ENCODE measurements around the gene SVIL.
"Not testable (repeated sequence)": the region's sequence is repeated elsewhere in the genome, so short reads cannot be mapped to it uniquely, and the experiment has no call there.

The SVIL gene

GRCh38 chr10:29536691-29537090, 98.1 kb downstream of the SVIL start:
- DNase-seq: not testable (repeated sequence)

DNA sequence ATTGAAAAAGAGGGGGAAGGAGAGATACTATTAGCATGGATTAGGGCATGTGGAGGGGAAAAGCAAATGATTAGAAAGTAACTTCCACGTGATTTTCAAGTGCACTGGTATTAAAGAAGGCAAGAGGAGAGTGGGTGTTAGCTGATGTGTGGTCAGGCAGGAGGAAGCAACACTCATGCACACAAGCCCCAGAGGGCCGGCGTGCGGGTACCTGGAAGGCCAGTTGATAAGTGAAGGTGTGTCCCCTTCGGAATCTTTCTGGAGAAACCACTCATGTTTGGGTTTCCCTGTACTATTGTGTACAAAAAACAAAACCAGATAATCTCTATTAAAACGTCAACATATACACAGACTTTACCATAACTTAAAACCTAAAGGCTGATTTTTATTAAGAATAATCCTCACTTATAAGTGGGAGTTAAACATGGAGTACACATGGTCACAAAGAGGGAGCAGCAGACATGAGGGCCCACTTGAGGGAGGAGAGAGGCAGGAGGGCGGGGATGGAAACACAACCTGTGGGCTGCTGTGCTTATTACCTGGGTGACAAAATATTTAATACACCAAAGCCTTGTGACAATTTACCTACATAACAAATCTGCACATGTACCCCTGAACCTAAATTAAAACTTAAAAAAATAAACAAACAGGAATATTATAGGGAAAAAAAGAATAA, 98.9 kb downstream of the SVIL start:
- DNase-seq: no peak

- DNase-seq: no peak
Observed at GRCh38 chr10:29535012-29535777, 99.6 kb downstream of the SVIL start.

- DNase-seq: no peak
Observed at GRCh38 chr10:29534590-29534989, 100.2 kb downstream of the SVIL start.

DNA sequence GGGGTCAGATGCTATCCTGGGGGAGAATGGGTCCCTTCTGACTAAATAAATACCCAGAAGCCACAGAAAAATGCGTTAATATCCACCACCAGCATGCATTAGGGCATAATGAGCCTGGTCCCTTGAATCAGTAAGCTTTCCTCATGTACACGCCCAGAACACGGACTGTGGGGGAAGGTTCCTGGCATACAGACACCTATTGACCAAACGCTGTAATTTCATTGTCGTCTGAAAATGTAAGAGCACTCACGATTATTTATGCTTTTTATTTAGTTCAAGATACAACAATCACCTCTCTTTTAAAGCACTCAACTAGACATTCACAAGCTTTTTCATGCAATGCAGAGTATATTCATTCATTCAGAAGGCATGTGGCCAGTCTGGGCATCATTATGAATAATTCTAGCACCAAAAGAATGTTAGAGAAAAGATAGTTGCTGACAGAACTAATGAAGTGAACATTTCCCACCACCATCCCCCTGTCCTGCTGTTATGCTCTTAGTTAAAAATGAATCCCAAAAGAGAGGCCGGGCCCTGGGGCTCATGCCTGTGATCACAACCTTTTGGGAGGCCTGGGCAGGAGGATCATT, 101.0 kb downstream of the SVIL start:
- DNase-seq: no peak

GRCh38 chr10:29533046-29533445, 101.7 kb downstream of the SVIL start:
- no peak for DNase-seq

- DNase-seq: no peak
Observed at GRCh38 chr10:29532256-29532878, 102.4 kb downstream of the SVIL start.

DNA sequence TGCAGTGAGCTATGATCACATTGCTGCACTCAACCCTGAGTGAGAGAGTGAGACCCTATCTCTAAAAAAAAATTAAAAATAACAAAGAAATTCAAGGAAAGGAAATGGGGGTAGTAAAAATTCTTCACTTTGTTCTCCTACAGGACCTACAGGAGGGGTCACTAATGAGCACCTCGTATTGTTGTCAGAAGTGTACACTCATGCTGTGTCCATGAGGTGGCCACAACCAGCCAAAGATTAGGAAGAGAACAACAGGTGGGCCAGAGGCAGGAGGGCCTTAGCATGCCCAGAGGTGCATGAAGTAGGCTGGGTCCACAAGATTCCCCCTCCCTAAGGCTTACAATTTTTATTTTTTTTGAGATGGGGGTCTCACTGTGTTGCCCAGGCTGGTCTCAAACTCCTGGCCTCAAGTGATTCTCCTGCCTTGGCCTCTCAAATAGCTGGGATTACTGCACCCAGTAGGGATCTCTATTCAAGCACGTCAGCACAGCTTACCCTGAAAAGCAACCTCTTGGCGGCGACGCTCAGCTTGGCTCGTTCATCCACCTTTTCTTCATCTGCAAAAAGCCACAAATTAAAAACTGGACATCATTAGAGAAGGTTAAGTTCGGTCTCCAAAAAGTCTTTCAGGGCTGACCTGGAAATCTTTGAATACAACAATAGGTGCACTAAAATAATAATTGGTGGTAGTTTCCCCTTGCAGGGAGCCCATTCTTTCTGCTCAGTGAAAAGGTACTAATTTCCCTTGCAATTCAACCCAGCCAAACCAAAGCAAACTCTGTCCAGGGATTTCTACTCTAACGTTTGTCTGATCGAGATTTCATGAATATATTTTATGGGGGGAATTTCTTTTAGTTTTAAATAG, 104.4 kb downstream of the SVIL start:
- no peak for DNase-seq

DNA sequence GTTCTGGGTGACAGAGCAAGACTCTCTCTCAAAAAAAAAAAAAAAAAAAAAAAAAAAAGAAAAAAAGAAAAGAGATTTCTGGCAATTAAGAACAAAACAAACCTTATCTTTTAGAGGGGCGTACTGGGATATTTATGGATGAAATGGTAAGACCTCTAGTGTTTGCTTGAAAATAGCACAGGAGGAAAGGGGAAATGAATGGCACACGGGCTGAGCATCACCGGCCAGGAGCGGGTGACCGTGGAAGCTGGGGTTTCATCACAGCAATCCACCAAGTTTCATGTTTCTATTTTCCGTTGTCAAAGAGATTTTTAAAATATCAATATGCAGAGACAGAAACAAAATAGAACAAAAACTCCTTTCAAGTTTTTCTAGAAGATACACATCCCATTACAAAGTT, 105.6 kb downstream of the SVIL start:
- DNase-seq: no peak

DNA sequence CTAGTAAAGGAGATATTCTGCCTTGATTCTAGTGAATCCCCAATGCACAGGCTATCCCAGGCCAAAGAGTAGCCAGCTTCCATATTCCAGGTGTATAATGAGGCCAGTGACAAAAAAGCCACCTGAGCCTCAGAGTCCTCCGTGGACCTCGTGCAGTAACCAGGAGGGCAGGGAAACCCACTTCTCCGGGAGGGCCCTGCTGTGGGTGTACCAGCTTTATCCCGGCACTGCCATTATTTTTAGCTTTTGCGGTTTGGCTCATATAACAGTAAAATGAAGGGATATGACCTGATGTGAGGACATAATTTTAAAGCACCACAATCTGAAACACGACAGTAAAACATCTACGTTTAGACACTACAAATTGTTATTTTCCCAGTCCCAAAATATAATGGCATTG, 109.0 kb downstream of the SVIL start:
- no peak for DNase-seq

GRCh38 chr10:29524720-29525119, 110.1 kb downstream of the SVIL start:
- no peak for DNase-seq

- DNase-seq: no peak
Observed at GRCh38 chr10:29524294-29524693, 110.5 kb downstream of the SVIL start.

DNA sequence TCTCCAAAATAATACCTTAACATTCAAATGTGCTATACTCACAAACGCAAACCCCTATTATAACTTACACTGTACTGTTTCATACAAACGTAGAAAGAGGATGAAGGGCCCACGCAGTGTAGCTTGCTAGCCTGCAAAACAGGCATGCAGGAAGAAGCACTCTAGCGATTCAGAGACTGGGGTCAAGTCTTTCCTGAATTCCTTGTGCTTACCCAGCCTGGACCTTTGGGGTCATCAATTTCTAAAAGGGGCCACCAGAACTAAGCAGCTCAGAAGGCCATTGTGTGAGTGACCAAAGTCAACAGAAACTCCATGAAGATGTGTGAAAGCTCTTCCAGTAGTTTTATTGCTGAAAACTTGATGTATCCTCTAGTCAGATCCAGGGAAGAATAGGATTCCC, 111.9 kb downstream of the SVIL start:
- no peak for DNase-seq

- no peak for DNase-seq
Observed at GRCh38 chr10:29522061-29522855, 112.5 kb downstream of the SVIL start.

- no peak for DNase-seq
Observed at GRCh38 chr10:29519659-29520058, 115.1 kb downstream of the SVIL start.

DNA sequence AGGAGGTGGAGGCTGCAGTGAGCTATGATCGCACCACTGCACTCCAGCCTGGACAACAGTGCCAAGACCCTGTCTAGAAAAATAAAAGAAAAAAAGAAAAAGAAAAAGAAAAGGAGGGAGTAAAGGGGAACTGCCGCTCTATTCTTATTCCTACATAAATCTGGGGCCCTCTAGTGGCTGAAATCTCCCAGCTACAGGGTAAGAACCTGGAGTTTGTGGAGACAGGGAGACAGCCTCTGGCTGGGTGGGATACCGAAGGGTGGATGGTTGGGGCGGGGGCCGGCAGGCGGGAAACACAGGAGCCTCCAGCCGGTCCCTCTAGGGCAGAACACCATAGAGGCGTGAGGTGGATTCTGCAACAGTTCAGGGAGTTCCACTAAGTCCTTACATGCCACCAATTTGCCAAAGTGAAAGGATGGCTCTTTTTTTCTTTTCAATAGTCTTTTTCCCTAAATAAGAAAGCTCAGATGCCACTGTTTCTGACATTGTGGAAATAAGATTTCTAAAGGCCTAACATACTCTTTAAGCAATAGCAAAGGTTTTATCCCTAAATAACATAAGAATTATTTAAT, 117.3 kb downstream of the SVIL start:
- no peak for DNase-seq

GRCh38 chr10:29516309-29516932, 118.3 kb downstream of the SVIL start:
- not testable (repeated sequence) for DNase-seq

DNA sequence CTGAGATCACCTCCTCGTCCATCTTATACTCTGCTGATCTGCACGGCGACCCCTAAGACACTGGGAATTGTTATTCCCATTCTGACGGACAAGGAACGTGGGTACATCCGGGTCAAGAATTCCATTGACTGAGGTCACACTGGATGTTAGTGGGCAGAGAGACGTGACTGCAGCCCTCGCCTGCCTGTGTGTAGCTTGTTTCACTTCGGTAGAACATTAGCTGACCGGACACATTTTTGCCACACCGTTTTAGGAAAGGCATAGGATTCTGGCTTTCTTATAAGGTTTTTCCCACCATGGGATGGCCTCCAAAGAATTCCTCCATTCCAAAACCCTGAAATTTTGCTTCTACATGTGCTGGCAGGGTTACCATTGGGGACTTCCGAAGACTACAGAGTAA, 118.9 kb downstream of the SVIL start:
- not testable (repeated sequence) for DNase-seq

DNA sequence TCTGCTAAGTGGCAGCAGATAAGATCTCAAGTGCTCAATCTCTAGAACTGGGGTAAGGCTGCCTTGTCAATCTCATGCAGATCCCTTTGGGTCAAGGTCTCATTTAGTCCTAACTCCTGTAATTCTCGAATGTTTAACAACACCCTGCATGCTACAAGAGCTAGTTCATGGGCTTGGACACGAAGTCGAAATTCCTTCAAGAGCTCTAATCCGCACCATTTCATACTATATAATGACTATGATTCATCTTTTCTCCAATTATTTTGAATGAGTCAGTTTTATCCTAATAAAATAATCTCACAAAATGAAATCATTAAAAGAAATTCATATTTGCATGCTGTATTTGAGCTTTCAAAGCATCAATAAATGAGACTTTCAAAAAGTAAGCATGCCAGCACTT, 119.7 kb downstream of the SVIL start:
- not testable (repeated sequence) for DNase-seq

- DNase-seq: no peak
Observed at GRCh38 chr10:29514306-29514705, 120.5 kb downstream of the SVIL start.

DNA sequence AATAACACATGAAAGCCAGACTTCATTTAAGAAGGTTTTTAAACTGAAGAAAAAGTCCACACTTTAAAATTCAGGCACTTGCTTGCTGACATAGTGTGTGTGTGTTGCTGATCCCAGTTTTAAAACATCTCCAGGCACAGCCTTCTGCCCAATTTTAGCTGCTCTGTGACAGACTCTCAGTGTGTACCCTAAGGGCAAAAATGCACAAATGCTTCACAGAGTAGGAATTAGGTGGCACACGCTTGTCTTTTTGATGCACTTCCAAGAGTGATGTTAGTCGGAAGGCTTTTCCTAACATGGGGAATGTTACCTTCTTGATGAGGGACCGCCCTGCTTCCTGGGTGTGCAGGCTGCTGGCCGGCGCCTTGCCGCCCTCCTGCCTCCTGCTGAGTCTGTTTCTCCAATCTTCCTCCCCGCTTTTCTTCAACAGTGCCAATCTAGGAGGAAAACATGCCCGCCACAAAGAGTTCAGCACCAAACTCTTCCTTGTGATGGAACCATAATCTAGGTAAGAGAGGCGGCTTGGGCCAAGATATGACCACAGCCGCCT, 122.3 kb downstream of the SVIL start:
- DNase-seq: no peak

All from KG1 (cell line).